GM18870 (cell line): ENCODE data around the gene OR6V1.

Experiments used
- ATAC-seq: cut with Tn5 transposase; IDR thresholded peaks from one replicate; pipeline ENCODE4 v1.9.1; 2021; ENCODE audit warnings: moderate library complexity; ENCODE audit not compliant: unreplicated experiment

Gene OR6V1

GRCh38 chr7:143052041-143052440, at the start of gene OR6V1:
TSS of gene OR6V1 (plus strand) at chr7:143052341. CDS start at chr7:143052341, 0 bp downstream.
- ATAC-seq, result no peak

DNA sequence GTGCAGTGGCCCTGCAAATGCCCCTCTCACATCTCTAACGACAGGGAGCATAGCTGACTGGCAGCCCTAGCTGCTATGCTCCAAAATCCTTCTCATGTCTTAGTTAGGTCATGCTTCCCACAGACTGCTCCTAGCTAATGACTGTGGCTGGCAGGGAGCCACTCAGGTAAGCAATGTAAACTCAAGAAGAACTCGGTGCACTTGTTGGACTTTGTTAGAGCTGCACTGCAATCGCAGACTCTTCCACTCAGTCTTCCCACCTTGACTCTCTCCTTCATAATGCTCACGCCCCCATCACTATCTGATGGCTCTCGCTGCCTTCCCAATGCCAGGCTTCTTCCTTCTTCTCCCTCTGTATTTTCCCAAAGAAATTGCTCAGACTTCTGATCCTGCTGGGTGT, 49.2 kb upstream of the OR6V1 start:
- no peak for ATAC-seq

GRCh38 chr7:143003393-143004051, 48.6 kb upstream of the OR6V1 start:
- peak; percentile 70 for ATAC-seq

- ATAC-seq, result no peak
Measured at GRCh38 chr7:143005632-143006260, 46.4 kb upstream of the OR6V1 start.

GRCh38 chr7:143008007-143008901, 43.9 kb upstream of the OR6V1 start:
- peak; percentile 67 for ATAC-seq

DNA sequence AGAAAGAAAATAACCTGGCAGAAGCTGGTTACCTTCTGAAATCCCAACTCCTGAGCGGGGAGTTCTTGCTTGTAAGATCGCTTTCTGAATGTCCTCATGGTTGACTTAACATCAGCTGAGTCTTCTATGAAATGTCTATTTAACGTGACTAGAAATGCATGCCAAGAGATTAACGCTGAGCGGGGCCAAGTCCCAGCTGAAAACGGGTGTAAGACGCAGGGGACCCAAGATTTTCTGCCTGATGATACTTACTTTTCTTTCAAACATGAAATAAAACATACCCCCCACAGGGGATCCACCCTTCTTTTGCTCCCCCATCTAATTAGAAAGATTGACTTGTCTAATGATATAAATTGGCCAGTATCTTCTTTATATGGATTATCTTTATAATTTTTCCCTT, 40.1 kb upstream of the OR6V1 start:
- ATAC-seq, result no peak

- ATAC-seq, result no peak
Measured at GRCh38 chr7:143012409-143012808, 39.7 kb upstream of the OR6V1 start.

- no peak for ATAC-seq
Measured at GRCh38 chr7:143013473-143013872, 38.7 kb upstream of the OR6V1 start.

- no peak for ATAC-seq
Measured at GRCh38 chr7:143013893-143014292, 38.2 kb upstream of the OR6V1 start.

DNA sequence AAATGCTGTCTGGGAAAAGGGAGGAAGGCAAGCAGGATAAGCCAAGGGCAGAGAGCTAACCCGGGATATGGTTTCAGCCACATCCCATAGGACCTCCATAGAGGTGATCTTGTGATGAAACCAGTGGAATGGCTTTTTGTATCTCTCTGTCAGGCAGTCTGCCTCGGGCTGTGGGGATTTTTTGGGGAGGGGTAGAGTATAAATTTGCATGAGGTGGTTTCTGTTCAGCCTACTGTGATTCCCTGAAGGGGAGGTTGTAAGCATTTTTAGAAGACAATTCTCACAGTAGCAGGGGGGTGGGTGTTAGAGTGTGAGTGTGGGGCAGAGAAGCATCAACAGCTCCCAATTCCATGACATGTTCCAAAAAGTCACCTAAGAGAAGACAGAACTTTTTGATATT, 37.1 kb upstream of the OR6V1 start:
- peak; percentile 76 for ATAC-seq

GRCh38 chr7:143015926-143016490, 36.1 kb upstream of the OR6V1 start:
- ATAC-seq, result no peak

GRCh38 chr7:143016996-143017395, 35.1 kb upstream of the OR6V1 start:
- no peak for ATAC-seq

GRCh38 chr7:143018931-143019330, 33.2 kb upstream of the OR6V1 start:
- no peak for ATAC-seq

- ATAC-seq, result no peak
Measured at GRCh38 chr7:143023047-143023446, 29.1 kb upstream of the OR6V1 start.

- no peak for ATAC-seq
Measured at GRCh38 chr7:143025371-143025770, 26.8 kb upstream of the OR6V1 start.

DNA sequence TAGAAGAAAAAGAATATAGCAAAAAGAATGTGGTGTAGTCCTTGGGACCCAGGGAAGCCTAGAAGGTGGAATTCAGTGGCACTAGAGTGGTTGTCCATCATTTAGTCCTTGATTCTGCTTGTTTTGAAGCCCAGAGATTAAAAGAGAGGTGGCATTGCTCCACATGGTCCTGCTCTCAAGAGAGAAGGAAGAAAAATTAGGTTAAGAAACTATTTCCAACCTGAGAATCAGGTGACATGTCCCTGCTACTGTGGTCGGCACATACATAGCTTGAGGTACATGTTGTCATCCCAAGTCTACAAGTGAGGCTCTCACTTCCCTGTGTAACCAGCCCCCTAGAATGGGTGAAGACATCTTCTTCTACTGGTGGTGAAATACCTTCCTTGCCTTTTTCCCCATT, 25.1 kb upstream of the OR6V1 start, which contains the start of gene OR9A2:
TSS of gene OR9A2 (minus strand) at position 101 of the 400 bp plus-strand sequence. CDS start at position 101, 0 bp downstream.
- ATAC-seq, result no peak

DNA sequence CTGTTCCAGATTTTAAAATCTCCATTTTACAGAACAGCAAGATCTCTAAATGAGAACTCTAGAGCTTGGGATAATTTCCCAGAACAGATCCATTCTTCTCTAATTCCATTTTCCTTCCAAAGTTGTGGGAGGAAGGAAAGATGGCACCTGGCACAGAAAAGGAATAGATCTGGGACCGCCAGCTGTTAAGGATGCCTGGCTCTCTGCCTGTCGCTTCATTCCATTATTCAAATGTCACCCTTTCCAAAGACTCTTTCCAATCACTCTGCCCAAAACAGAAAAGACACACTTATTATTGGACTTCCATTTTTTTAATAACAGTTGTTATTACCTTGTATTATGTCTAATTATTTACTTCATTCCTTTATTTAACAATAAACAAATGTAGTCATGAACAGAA, 24.5 kb upstream of the OR6V1 start:
- no peak for ATAC-seq

DNA sequence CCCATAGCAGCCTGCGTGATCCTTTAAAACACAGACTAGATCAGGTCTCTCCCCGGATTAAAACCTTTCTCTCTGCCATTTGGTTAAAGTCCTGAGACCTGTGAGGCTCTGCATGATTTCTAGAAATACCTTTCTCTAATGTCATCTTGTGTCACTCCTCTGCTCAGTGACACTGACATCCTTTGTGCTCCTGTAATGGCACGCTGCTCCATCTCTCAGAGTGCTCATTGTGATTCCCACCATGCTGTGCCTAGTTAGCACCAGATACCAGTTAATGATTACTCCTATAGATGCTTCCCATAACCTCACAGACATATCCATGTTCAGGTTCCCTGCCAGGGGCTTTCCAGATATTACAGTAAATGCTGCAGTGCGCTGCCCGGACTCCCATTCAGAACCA, 13.5 kb upstream of the OR6V1 start:
- no peak for ATAC-seq

DNA sequence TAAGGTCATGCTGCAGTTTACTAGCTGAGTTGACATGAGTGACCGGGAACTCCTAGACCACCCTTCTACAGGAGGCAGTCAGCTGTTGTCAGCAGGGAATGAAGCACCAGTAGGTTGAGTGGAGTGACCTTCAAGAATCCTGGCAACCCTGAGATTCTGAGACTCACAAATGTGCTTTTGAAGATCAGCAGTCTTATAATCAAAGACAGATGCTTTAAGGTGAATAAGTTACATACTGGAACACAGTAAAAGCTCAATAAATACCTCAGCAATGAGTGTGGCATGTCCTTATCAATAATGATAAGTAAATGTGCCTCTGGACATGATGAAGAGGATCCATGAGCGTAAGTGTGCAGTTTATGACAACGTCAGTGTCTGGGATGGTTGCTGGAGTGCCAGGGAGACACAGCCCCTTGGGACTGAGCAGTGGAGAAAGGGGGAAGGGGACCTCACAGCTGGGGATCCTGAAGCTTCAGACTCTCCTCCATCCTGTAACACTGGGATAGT, 11.9 kb upstream of the OR6V1 start:
- ATAC-seq, result no peak

GRCh38 chr7:143041346-143041745, 10.8 kb upstream of the OR6V1 start:
- no peak for ATAC-seq

GRCh38 chr7:143042159-143042789, 9.9 kb upstream of the OR6V1 start:
- no peak for ATAC-seq
